NCI-H524 (cell line): ENCODE measurements around the gene KRT32.
"Not testable (repeated sequence)": the region's sequence is repeated elsewhere in the genome, so short reads cannot be mapped to it uniquely, and the experiment has no call there.

ENCODE experiments used
- DNase-seq, 2 experiments: peaks; one replicate each; lab custom pipeline; 2025; lab: John Stamatoyannopoulos, UW

KRT32 gene

DNA sequence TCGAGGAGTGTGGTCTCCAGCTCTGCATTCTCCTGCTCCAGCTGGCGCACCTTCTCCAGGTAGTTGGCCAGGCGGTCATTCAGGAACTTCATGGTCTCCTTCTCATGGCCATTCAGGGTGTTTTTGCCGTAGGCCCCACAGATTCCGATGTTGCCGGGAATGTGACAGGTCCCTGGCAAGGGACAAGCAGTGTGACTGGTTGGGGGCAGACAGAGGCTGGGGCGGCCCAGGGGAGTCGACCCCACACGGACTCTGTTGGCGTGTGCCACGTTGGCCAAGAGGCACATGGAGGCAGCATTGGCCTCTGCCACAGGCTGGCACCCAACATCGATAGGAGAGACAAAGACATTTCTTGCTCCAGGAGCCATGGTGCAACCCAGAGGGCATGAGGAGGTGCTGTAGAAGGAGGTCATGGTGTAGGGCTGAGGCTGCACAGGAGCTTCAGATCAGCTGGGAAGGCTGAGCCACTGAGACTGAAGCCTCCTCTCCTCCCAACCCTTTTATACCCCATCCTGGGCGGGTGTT lies 43.0 kb downstream of the KRT32 start, which contains the start of gene KRT37:
TSS of gene KRT37 (minus strand) at position 475 of the 525 bp plus-strand sequence. CDS start at position 413, 62 bp downstream.
- no peak for DNase-seq

DNA sequence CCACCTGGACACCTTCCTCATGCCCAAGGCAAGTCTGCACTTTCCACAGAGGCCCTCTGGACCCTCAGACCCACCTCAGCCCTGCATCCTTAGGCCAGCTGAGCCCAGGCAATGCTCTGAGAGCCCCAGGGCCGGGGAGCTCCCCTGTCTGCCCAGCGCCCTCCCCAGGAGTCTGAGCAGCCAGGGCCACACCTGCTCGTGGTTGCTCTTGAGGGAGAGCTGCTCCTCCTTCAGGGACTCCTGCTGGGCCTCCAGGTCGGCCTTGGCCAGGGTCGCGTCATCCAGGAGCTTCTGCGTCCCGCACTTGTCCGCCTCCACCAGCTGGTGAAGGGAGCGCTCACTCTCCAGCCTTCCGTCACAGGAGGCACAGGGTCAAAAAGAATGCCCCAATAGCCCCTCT lies 44.6 kb downstream of the KRT32 start:
- DNase-seq, result not testable (repeated sequence)

DNA sequence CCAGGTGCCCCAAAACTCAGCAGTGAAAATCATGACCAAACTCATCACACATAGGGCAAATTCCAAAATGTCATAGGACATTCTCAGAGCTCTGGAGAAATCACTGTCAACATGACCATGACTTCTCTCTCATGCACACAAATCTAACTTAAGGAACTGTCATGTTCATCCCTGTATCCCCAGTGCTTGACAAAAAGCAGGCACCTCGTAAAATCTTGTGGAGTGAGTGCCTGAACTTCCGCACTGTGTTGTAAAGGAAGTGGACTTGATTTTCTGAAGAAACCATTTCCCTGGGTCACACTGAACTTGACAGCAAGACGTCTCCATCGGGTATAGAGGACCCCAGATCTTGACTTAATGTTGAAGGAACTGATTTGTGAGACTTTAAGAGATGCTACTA lies 45.6 kb downstream of the KRT32 start:
- DNase-seq, result no peak

DNA sequence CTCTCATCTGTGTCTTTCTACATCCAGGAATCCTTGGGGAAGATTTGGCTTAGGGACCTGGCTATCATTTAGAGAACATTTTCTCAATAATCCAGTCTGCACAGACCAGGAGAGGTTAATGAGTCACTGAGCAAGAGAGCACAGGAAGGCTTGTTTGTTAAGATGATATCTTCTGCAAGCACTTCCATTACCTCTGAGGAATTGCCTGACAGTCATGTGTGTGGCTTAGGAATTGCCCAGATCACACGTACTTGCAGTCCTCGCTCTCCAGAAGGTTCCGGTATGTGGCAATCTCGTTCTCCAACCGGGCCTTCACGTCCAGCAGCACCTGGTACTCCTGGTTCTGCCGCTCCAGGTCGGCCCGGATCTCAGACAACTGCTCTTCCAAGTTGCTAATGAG lies 46.1 kb downstream of the KRT32 start:
- no peak for DNase-seq

DNA sequence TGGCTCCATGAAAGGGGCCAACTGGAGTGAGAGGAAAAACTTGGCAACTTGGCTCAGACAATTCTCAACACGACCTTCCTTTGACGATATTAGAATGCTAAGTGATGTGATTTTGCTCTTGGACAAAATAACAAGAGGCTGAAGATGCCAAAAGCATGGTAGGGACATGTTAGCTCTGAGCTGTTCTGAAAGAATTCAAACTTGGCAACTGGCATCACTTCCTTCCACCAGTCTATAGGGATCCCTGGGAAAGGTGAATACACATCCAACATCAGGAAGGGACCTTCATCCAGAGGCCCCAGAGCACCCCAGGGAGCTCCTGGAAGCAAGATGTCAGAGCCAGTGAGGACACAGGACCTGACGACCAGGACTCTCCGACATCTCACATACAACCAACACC lies 47.1 kb downstream of the KRT32 start:
- no peak for DNase-seq

DNA sequence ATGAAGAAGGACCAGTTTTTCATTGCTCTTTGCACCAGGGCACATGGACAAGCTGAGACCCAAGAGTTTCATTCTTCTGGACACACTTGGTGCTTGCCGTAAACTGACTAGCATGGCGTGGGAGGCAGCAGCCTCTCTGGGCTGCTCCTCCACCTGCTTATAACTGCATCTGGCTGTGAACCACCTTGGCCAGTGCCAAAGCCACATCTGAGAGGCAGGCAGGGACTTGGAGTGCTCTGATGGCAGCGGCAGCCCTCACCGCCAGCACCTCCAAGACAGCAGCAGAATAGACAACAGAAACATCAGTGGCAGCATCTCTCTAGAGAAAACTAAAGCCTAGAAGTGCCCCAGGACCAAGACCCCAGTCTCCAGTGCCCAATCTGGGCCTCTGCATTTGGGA lies 47.5 kb downstream of the KRT32 start:
- no peak for DNase-seq

DNA sequence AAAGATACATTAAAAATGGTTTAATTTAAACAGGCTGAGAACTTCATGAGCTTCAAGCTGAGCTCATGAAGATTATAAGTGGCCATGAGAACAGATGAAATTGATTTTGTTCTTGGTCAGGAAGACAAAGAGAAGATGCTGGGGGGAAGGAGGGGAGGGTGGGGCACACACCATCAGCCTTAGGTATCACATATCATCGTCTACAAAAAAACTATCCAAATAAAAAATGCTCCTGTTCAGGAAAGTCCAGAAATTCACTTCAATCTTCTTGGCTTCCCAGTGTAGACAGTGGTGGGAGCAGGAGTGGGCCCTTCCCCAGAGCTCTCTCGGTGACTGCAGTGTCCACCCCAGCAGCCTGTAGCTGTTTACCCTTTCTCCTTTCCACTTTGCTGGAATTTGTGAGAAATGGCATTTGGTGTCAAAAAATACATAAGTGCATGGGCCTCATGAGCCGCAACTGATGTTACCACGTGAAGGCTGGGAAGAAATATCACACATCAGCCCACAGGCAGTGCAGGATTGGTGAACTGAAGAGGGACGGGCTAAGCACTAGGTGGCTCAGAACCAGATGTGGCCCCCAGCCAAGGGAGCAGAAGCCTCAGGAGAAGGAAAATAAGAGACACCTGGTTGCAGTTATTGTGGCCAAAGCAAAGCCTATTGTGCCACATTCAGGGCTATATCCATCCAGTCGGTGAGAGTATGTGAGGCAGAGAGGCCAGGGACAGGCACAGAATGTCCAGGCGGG lies 48.9 kb downstream of the KRT32 start:
- DNase-seq, result no peak

DNA sequence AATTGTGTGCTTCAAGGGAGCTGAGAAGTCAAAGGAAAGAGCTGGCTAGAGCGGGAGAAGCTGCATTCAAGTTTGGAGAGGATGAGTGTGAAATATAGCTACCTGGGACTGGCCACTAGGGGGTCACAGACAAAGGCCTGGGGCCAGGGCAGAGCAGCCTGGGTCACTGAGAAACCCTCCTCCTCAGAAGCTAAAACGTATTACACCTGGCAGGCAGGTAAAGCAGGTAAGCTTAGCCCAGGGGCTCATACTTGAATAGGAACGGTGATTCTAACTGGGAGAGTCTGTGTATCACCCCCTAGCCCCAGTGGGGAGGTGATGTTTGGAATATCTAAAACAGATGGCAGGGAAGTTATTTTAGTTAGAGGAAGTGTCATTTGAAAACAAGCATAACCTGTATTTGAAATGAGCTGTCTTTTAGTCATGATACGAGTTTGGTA lies 49.6 kb downstream of the KRT32 start:
- no peak for DNase-seq

DNA sequence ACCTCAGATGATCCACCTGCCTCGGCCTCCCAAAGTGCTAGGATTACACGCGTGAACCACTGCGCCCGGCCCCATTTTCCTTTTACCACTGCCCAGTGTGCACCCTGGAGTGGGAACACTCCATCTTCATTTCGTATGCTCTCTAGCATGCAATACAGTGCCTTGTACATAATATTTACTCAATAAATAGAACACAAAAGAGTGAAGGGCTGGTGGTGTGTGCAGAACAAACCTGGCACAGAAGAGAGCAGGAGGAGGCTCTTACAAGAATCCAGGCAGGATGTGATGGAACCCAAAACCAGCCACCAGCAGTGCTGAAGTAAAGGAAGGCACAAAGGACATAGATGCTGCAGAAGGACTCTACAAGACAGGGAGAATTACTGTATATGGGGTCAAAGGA lies 50.1 kb downstream of the KRT32 start:
- no peak for DNase-seq

DNA sequence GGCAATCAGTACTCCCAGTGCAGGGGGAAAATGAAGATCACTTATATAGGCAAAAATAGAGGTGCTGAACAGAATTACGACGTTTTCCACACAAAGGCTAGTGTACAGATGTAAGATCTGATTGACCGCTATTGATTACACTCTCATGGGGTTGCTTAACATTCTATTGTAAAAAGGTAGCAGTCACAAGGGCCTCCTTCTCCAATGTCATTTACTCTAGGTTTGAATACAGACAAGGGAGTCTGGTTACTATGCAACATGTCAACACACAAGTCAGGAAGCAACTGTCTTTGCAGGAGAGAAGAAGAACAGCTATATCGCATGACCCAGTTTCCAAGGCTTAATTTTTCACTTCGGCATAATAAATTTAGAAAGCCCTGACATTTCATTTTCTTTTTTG lies 50.7 kb downstream of the KRT32 start:
- no peak for DNase-seq

DNA sequence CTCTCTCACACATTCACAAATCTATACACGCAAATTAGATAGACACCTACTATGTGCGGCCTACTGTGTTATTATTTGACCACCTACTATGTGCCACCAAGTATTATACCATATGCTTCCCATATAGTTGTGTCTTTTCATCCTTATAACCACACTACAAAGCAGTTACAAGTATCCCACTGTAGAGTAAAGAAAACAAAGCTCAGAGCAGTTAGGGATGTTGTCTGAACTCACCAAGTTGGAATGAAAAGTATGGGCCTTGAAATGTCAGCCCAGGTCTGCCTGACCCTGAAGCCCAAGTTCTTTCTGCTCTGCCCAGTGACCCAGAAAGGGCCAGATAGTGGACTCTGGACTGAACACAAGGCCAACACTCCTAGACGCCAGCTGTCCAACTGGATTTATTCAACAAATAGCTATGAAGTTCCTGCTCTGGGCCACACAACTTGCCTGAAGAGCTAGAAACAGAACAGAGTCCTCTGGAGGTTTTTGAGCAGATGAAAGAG lies 51.3 kb downstream of the KRT32 start:
- DNase-seq, result no peak

DNA sequence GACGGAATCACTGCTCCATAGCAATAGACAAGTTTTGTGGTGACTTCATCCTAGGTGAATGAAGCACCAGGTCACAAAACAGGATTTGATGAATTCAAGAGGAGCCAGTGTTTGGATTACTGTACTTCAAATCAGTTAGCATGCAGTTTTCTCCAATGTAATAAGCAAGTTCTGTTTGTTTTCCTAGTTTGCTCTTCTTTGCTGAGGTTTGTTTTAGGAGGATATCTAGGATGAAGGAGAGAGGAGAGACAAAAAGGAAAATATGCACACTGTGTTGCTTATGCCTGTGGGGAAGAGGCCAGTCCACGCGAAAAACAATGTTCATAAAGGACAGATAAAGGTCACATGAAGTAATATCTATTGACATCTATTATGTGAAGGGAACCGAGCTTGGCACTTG lies 51.8 kb downstream of the KRT32 start:
- no peak for DNase-seq

DNA sequence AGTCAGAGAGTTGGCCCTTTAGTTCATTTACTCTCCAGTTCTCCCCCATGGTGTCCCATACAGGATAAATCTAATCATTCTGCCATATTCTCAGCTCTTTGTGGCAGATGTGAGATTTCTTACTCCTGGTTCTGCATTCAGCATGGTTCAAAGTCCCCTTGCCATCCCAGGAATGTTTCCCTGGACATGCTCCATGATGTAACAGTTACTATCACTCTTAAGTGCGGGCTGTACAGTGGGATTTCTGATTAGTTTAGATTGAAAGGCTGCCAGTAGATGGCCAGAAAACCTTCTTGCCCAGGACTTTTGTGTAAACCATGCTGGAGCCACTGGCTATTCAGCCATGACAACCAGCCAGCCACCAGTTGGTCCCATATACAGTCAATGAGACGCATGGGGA lies 53.2 kb downstream of the KRT32 start:
- no peak for DNase-seq

DNA sequence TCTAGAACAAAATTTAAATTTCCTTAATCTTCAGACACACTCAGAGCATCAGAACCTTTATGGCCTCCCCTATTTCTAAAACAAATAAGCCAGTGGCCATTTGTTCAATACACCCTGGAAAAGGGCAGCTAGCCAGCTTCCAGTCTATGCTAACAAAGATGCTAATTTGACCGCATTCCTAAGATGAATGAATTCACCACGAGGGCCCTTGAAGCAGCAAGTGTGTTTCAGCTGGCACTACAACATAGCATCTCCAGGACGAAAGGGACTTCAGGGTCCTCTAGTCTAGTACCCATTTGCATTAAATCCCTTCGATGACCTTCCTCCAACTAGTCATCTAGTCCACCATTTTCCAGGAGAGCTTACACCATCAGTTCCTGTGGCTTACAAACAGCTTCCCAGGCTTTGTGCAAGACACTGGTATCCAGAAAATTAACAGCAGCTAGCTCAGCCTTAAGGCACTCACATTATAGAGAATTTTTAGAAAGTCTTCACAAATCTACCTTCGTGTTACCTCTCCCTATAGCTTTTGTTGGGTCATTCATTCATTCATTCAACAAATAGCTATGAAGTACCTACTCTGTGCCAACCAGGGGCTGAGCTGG lies 53.7 kb downstream of the KRT32 start:
- DNase-seq, result no peak

DNA sequence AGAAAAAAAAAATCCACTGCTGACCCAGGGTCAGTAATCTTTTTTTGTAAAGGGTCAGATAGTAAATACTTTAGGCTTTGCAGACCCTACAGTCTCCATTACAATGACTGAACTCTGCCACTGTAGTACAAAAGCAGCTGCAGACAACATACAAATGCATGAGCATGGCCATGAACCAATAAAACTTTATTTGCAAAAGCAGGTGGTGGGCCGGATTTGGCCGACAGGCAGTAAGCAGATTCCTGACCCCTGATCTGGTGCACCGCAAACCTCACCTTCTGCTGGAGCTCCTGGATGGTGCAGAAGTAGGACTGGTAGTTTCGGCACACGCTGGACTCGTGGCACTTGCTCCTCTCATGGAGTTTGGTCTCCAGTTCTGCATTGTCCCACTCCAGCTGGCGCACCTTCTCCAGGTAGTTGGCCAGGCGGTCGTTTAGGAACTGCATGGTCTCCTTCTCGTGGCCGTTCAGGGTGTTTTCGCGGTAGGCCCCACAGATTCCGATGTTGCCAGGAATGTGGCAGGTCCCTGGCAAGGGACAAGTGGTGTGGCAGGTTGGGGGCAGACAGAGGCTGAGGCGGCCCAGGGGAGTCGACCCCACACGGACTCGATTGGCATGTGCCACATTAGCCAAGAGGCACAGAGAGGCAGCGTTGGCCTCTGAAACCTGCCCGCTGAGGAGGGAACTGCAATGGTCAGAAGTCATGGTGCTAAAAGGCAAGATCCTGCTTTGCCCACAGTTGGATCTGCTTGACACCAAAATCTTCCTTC lies 55.9 kb downstream of the KRT32 start:
- no peak for DNase-seq
